ENCODE results near the gene KLHL29.

GRCh38 chr2:23670245-23670592 lies 285.2 kb downstream of the KLHL29 start:
- no peak for TF ChIP-seq CTCF (IDR thresholded peaks at IDR 0.05; ENCODE audit: poor library complexity)
- no peak for TF ChIP-seq EZH2phosphoT487 (IDR thresholded peaks at IDR 0.05; ENCODE audit: low read depth, severe bottlenecking, unreplicated experiment)
- no peak for TF ChIP-seq EZH2 (IDR thresholded peaks at IDR 0.05; ENCODE audit: borderline replicate concordance)

All from hepatocyte (in vitro differentiated cells).